WTC11 (cell line): ENCODE data around the gene SWT1. TPM values are rescaled to one million over a fixed set of nuclear protein-coding genes. Genes with fewer than 3 reads are reported as not detected.

ENCODE experiments used
- ATAC-seq: fragments of 200-7000 bp; cut with Tn5 transposase; 2 replicates; pipeline ENCODE4 v1.10.0; 2021; ENCODE audit warnings: mild to moderate bottlenecking, moderate library complexity
- CTCF ChIA-PET: fragments of 300-600 bp; sonication (Branson Sonifier 250); formaldehyde crosslinking; loops from one replicate; lab custom pipeline; 2021; ENCODE audit warnings: antibody characterized with exemption; lab: Charles Lee
- POLR2A ChIA-PET: fragments of 350-600 bp; sonication (Branson Sonifier 250); formaldehyde crosslinking; loops from one replicate; lab custom pipeline; 2021; ENCODE audit warnings: antibody characterized with exemption; lab: Charles Lee
- DNase-seq: peaks from one replicate; pipeline ENCODE4 v3.0.0; 2021; ENCODE audit warnings: low spot score
- H3K27ac Mint-ChIP-seq: 2 replicates; pipeline ENCODE4 v1.8.0; 2021; ENCODE audit warnings: mixed read lengths
- H3K27me3 Mint-ChIP-seq: 2 replicates; pipeline ENCODE4 v1.8.0; 2021; ENCODE audit warnings: low read depth, mild to moderate bottlenecking, moderate library complexity, mixed read lengths
- H3K36me3 Mint-ChIP-seq: 2 replicates; pipeline ENCODE4 v1.8.0; 2021; ENCODE audit warnings: mixed read lengths
- H3K4me1 Mint-ChIP-seq: 2 replicates; pipeline ENCODE4 v1.8.0; 2022; ENCODE audit warnings: mixed read lengths
- H3K4me3 Mint-ChIP-seq: 2 replicates; pipeline ENCODE4 v1.8.0; 2021; ENCODE audit warnings: mild to moderate bottlenecking, moderate library complexity, mixed read lengths
- H3K9me3 Mint-ChIP-seq: 2 replicates; pipeline ENCODE4 v1.8.0; 2021; ENCODE audit warnings: mixed read lengths
- EMX1 ChIP-seq: fragments of 250-450 bp; sonication (Bioruptor Pico); IDR thresholded peaks from 2 replicates; pipeline ENCODE4 v1.8.0; 2021; ENCODE audit warnings: mild to moderate bottlenecking
- FOXK1 ChIP-seq: sonication (generic); formaldehyde crosslinking; IDR thresholded peaks from 2 replicates; pipeline ENCODE4 v1.8.0; 2022; ENCODE audit warnings: mild to moderate bottlenecking, moderate library complexity, missing genetic modification reagents
- GABPB1 ChIP-seq: sonication (generic); formaldehyde crosslinking; IDR thresholded peaks from 2 replicates; pipeline ENCODE4 v1.8.1; 2023; ENCODE audit warnings: mild to moderate bottlenecking, missing genetic modification reagents
- GTF2I ChIP-seq: fragments of 250-450 bp; sonication (Bioruptor Pico); conservative IDR thresholded peaks from 2 replicates; pipeline ENCODE4 v1.4.0; 2021; ENCODE audit warnings: mild to moderate bottlenecking
- JUN ChIP-seq: sonication (generic); formaldehyde crosslinking; IDR thresholded peaks from 2 replicates; pipeline ENCODE4 v1.8.0; 2023; ENCODE audit warnings: mild to moderate bottlenecking, missing genetic modification reagents
- MYBL2 ChIP-seq: sonication (generic); formaldehyde crosslinking; IDR thresholded peaks from 2 replicates; pipeline ENCODE4 v1.8.1; 2023; ENCODE audit warnings: mild to moderate bottlenecking, moderate library complexity, missing genetic modification reagents
- NFE2L1 ChIP-seq: sonication (generic); formaldehyde crosslinking; IDR thresholded peaks from 2 replicates; pipeline ENCODE4 v1.8.1; 2023; ENCODE audit warnings: missing genetic modification reagents
- NR1H2 ChIP-seq: sonication (generic); formaldehyde crosslinking; IDR thresholded peaks from 2 replicates; pipeline ENCODE4 v1.9.0; 2021; ENCODE audit warnings: mild to moderate bottlenecking, moderate library complexity, missing genetic modification reagents
- RORB ChIP-seq: fragments of 250-450 bp; sonication (Bioruptor Pico); IDR thresholded peaks from 2 replicates; pipeline ENCODE4 v1.9.0; 2021; ENCODE audit warnings: mild to moderate bottlenecking
- SMAD4 ChIP-seq: sonication (generic); formaldehyde crosslinking; IDR thresholded peaks from 2 replicates; pipeline ENCODE4 v1.8.0; 2022; ENCODE audit warnings: mild to moderate bottlenecking, missing genetic modification reagents
- TEAD1 ChIP-seq: sonication (generic); formaldehyde crosslinking; IDR thresholded peaks from 2 replicates; pipeline ENCODE4 v1.8.0; 2022; ENCODE audit warnings: mild to moderate bottlenecking, missing genetic modification reagents
- ZNF416 ChIP-seq: fragments of 250-450 bp; sonication (Bioruptor Pico); IDR thresholded peaks from 2 replicates; pipeline ENCODE4 v1.9.0; 2021; ENCODE audit warnings: mild to moderate bottlenecking, inconsistent platforms
- total RNA-seq: library from RNA; stranded (reverse); gene quantifications from 3 replicates; pipeline ENCODE4 v1.2.3, GENCODE V29; 2021
- TF ChIP-seq, protein P1 (sequence below): sonication (generic); formaldehyde crosslinking; IDR thresholded peaks from 2 replicates; pipeline ENCODE4 v1.8.0; 2022; ENCODE audit warnings: mild to moderate bottlenecking, missing genetic modification reagents
- TF ChIP-seq, protein P2 (sequence below): sonication (generic); formaldehyde crosslinking; IDR thresholded peaks from 2 replicates; pipeline ENCODE4 v1.8.1; 2022; ENCODE audit warnings: low read depth, mild to moderate bottlenecking, moderate library complexity, missing genetic modification reagents, borderline replicate concordance
- TF ChIP-seq, protein P3 (sequence below): sonication (generic); formaldehyde crosslinking; IDR thresholded peaks from 2 replicates; pipeline ENCODE4 v1.8.1; 2022; ENCODE audit warnings: mild to moderate bottlenecking, moderate library complexity, missing genetic modification reagents
- TF ChIP-seq, protein P4 (sequence below): fragments of 200-600 bp; IDR thresholded peaks from 2 replicates; pipeline ENCODE4 v1.8.0; 2022; ENCODE audit warnings: antibody characterized with exemption
- TF ChIP-seq, protein P5 (sequence below): sonication (generic); formaldehyde crosslinking; IDR thresholded peaks from 2 replicates; pipeline ENCODE4 v1.8.0; 2022; ENCODE audit warnings: mild to moderate bottlenecking, missing genetic modification reagents
- TF ChIP-seq, protein P6 (sequence below): sonication (generic); formaldehyde crosslinking; IDR thresholded peaks from 2 replicates; pipeline ENCODE4 v1.8.1; 2023; ENCODE audit warnings: mild to moderate bottlenecking, missing genetic modification reagents, moderate library complexity
- TF ChIP-seq, protein P7 (sequence below): sonication (generic); formaldehyde crosslinking; IDR thresholded peaks from 2 replicates; pipeline ENCODE4 v1.8.1; 2023; ENCODE audit warnings: mild to moderate bottlenecking, missing genetic modification reagents
- TF ChIP-seq, protein P8 (sequence below): fragments of 250-450 bp; sonication (Bioruptor Pico); conservative IDR thresholded peaks from 2 replicates; pipeline ENCODE4 v1.9.0; 2021; ENCODE audit warnings: mild to moderate bottlenecking
- TF ChIP-seq, protein P9 (sequence below): sonication (generic); formaldehyde crosslinking; IDR thresholded peaks from 2 replicates; pipeline ENCODE4 v1.8.0; 2022; ENCODE audit warnings: mild to moderate bottlenecking, missing genetic modification reagents

SWT1 gene
- total RNA-seq, 1 experiment from 2014 or later: 5.8 TPM

DNA sequence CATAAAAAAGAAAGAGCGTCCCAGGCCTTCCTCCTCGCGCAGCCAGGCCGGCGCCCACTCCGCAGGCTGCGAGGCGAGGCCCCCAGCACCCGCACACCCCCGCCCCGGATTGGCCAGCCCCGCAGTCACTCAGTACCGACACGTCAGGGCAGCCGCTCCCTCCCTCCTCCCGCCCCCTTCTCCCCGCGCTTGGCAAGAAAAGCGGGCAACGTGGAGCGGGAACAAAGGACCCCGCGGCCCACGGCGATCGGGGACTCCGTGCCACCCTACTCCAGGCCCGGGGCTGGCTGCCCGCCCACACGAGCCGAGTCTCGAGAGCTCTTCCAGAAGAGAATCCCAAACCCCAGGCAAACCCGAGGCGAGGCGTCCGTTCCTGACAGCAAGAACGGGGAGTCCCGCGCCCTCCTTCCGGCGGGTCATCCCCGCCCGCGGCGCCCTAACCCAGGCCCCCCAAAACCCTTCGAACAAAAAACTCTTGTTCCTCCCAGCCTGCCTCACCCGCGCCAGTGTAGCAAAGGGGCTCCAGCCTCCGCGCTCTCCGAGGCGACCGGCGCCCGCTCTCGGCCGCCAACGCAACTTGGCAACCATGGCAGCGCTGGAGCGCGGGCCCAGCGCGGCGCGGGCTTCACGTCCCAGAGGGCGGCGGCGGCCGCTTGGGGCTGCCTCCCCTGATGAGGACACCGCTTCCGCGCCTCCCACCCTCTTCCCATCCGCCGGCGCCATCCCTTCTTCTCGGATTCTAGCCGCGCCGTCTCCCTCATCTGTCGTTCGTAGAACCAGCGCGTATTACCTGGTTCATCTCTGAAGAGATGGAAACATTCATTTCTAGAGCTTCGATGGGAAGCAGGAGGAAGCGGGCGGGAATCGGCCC, 159.4 kb downstream of the SWT1 start (continued):
- TF ChIP-seq, protein P1, sequence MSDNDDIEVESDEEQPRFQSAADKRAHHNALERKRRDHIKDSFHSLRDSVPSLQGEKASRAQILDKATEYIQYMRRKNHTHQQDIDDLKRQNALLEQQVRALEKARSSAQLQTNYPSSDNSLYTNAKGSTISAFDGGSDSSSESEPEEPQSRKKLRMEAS (CRISPR knock-in tag): 0 out of 2 replicates have a peak, but pooled peaks have one; percentile 20
- peak; percentile 35; the same call in 1 of the 2 replicates for TF ChIP-seq MYBL2 (CRISPR knock-in tag)
- no peak for TF ChIP-seq EMX1
- peak; percentile 50; the same call in 1 of the 2 replicates for TF ChIP-seq TEAD1
- TF ChIP-seq, protein P2, sequence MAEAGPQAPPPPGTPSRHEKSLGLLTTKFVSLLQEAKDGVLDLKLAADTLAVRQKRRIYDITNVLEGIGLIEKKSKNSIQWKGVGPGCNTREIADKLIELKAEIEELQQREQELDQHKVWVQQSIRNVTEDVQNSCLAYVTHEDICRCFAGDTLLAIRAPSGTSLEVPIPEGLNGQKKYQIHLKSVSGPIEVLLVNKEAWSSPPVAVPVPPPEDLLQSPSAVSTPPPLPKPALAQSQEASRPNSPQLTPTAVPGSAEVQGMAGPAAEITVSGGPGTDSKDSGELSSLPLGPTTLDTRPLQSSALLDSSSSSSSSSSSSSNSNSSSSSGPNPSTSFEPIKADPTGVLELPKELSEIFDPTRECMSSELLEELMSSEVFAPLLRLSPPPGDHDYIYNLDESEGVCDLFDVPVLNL (CRISPR knock-in tag): no peak; the same call in 1 of the 2 replicates
- no peak for TF ChIP-seq GTF2I (CRISPR knock-in tag)
- TF ChIP-seq RORB (CRISPR knock-in tag): no peak
- TF ChIP-seq ZNF416 (CRISPR knock-in tag): no peak
- TF ChIP-seq JUN (CRISPR knock-in tag): 0 out of 2 replicates have a peak, but pooled peaks have one; percentile 20
- TF ChIP-seq, protein P3, sequence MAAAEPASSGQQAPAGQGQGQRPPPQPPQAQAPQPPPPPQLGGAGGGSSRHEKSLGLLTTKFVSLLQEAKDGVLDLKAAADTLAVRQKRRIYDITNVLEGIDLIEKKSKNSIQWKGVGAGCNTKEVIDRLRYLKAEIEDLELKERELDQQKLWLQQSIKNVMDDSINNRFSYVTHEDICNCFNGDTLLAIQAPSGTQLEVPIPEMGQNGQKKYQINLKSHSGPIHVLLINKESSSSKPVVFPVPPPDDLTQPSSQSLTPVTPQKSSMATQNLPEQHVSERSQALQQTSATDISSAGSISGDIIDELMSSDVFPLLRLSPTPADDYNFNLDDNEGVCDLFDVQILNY (CRISPR knock-in tag): no peak
- TF ChIP-seq, protein P4, sequence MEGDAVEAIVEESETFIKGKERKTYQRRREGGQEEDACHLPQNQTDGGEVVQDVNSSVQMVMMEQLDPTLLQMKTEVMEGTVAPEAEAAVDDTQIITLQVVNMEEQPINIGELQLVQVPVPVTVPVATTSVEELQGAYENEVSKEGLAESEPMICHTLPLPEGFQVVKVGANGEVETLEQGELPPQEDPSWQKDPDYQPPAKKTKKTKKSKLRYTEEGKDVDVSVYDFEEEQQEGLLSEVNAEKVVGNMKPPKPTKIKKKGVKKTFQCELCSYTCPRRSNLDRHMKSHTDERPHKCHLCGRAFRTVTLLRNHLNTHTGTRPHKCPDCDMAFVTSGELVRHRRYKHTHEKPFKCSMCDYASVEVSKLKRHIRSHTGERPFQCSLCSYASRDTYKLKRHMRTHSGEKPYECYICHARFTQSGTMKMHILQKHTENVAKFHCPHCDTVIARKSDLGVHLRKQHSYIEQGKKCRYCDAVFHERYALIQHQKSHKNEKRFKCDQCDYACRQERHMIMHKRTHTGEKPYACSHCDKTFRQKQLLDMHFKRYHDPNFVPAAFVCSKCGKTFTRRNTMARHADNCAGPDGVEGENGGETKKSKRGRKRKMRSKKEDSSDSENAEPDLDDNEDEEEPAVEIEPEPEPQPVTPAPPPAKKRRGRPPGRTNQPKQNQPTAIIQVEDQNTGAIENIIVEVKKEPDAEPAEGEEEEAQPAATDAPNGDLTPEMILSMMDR: no peak
- peak; percentile 15; the same call in 1 of the 2 replicates for TF ChIP-seq GABPB1 (CRISPR knock-in tag)

DNA sequence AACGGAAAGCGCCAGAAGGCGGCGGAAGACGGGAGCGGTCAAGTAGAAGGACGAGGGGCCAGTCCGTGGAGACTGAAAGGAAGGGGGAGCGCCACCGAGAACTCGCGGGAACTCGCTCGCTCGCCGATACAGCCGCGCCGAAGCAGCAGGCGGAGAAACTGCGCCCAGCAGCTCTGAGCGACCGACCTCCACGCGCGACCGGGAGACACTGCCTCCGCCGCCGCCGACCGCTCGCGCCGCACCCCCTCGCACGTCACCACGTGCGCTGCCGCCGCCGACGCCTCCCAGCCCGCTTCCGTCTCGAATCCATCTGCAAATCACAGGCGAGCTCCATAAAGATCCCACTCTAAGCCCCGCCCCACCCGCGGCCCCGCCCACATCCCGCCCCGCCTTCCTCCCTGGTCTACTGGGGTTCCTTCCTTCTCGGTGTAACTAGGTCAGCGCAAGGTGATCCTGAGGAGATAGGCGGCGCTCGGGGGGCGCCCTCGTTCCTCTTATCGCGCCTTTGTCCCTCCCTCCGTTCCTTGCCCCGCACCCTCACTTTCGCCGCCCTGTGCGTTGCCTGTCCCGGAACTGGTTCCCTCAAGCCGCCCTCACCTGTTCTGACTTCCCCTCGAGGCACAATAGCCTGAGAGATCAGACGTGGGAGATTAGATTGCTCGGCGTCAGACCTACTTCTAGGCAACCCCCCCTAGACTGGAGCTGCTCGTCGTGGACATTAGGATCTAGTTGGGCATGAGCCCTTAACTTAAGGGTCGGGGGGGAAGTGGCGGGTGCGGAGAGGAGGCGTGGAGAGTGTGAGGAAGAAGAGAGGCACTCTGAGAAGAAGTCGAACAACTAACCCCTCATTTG, 160.3 kb downstream of the SWT1 start, which contains the start of gene IVNS1ABP:
TSS of gene IVNS1ABP (minus strand) at position 210 of the 852 bp plus-strand sequence. CDS start 7,750 bp downstream, outside the sequence.
- H3K4me3 Mint-ChIP-seq: peak within 1 kb of the TSS; percentile 93
- DNase-seq: peak; percentile 94
- H3K9me3 Mint-ChIP-seq: peaks cover 15% of the 10 kb centered on the region
- no peaks in the 10 kb centered on the region for H3K27me3 Mint-ChIP-seq
- H3K4me1 Mint-ChIP-seq: peaks cover 49% of the 10 kb centered on the region
- ATAC-seq: peak; percentile 92
- H3K36me3 Mint-ChIP-seq: peaks cover 26% of the 10 kb centered on the region
- H3K27ac Mint-ChIP-seq: peak within 1 kb of the TSS; percentile 95
- ChIA-PET CTCF (interaction anchor here (0.6 to 2.9 kb wide), 17 partner anchors 15 to 1058 kb away, joined by 3 to 31 read pairs (median 3); partner anchors contain the start of genes SWT1 and TPR), POLR2A (interaction anchor here (0.7 to 1.5 kb wide), 10 partner anchors 15 to 363 kb away, joined by 3 to 7 read pairs (median 4); partner anchors contain the start of genes RNF2 and TRMT1L)
- TF ChIP-seq FOXK1 (CRISPR knock-in tag): peak; percentile 82
- no peak for TF ChIP-seq NR1H2 (CRISPR knock-in tag)
- peak; percentile 78; the same call in 1 of the 2 replicates for TF ChIP-seq NFE2L1 (CRISPR knock-in tag)
- TF ChIP-seq, protein P5, sequence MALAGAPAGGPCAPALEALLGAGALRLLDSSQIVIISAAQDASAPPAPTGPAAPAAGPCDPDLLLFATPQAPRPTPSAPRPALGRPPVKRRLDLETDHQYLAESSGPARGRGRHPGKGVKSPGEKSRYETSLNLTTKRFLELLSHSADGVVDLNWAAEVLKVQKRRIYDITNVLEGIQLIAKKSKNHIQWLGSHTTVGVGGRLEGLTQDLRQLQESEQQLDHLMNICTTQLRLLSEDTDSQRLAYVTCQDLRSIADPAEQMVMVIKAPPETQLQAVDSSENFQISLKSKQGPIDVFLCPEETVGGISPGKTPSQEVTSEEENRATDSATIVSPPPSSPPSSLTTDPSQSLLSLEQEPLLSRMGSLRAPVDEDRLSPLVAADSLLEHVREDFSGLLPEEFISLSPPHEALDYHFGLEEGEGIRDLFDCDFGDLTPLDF: peak; percentile 20
- TF ChIP-seq, protein P6, sequence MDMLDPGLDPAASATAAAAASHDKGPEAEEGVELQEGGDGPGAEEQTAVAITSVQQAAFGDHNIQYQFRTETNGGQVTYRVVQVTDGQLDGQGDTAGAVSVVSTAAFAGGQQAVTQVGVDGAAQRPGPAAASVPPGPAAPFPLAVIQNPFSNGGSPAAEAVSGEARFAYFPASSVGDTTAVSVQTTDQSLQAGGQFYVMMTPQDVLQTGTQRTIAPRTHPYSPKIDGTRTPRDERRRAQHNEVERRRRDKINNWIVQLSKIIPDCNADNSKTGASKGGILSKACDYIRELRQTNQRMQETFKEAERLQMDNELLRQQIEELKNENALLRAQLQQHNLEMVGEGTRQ (CRISPR knock-in tag): peak; percentile 80
- TF ChIP-seq, protein P7, sequence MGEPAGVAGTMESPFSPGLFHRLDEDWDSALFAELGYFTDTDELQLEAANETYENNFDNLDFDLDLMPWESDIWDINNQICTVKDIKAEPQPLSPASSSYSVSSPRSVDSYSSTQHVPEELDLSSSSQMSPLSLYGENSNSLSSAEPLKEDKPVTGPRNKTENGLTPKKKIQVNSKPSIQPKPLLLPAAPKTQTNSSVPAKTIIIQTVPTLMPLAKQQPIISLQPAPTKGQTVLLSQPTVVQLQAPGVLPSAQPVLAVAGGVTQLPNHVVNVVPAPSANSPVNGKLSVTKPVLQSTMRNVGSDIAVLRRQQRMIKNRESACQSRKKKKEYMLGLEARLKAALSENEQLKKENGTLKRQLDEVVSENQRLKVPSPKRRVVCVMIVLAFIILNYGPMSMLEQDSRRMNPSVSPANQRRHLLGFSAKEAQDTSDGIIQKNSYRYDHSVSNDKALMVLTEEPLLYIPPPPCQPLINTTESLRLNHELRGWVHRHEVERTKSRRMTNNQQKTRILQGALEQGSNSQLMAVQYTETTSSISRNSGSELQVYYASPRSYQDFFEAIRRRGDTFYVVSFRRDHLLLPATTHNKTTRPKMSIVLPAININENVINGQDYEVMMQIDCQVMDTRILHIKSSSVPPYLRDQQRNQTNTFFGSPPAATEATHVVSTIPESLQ (CRISPR knock-in tag): no peak
- TF ChIP-seq SMAD4 (CRISPR knock-in tag): no peak
- TF ChIP-seq, protein P8, sequence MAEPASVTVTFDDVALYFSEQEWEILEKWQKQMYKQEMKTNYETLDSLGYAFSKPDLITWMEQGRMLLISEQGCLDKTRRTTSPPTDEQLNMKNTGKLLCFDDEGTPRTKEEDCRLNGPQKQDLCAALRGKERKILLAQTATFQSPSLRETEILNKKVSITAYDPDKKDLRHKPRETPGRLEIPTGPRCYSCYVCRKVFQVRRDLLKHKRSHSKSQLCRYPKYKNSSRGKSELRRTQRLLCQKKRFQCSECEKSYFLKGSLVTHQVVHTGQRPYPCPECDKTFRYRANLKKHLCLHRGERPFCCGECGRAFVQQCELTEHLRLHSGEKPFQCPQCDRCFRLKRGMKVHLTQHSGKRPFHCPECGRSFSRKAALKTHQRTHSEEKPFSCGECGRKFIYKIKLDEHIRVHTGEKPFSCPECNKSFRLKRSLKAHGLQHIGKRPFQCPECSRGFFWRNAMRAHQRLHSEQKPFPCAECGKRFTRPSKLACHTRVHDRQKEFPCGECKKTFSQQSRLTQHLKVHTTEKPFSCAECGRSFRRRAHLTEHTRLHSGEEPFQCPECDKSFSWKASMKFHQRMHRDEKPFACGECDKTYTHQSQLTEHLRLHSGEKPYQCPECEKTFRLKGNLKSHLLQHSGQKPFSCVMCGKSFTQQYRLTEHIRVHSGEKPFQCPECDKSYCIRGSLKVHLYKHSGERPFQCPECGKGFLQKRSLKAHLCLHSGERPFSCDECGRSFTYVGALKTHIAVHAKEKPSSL (CRISPR knock-in tag): no peak
- TF ChIP-seq, protein P9, sequence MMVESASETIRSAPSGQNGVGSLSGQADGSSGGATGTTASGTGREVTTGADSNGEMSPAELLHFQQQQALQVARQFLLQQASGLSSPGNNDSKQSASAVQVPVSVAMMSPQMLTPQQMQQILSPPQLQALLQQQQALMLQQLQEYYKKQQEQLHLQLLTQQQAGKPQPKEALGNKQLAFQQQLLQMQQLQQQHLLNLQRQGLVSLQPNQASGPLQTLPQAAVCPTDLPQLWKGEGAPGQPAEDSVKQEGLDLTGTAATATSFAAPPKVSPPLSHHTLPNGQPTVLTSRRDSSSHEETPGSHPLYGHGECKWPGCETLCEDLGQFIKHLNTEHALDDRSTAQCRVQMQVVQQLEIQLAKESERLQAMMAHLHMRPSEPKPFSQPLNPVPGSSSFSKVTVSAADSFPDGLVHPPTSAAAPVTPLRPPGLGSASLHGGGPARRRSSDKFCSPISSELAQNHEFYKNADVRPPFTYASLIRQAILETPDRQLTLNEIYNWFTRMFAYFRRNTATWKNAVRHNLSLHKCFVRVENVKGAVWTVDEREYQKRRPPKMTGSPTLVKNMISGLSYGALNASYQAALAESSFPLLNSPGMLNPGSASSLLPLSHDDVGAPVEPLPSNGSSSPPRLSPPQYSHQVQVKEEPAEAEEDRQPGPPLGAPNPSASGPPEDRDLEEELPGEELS (CRISPR knock-in tag): peak; percentile 50; the same call in 1 of the 2 replicates
